ENCODE results near the gene CTSO. TPM values are rescaled to one million over a fixed set of nuclear protein-coding genes. Genes with fewer than 3 reads are reported as not detected.

CTSO gene
- total RNA-seq, 1 experiment from 2014 or later = 0.57 TPM

DNA sequence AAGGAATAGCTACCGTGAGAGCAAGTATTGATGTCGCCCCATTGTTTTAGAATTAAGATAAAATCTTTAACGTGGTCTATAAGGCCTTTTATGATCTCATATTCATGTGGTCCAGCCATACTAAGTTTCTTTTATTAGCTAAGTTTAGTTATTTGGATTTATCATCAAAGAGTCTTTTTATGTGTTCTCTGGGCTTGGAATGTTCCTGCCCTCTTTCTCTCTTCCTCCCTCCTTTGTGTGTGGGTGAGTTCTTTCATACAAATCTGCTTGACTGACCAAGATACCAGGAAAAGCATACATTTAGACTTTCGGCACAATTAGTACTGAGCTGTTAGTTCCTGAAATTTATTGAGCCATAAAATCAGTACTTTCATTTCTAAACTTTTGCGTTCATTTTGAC lies 38.9 kb downstream of the CTSO start:
- Histone ChIP-seq H3K9ac (ENCODE audit: low read length) (no peak overlapping the region), H3K9me2 (ENCODE audit: insufficient read depth) (no peaks in the 10 kb centered on the region; the same call in 1 of the 2 replicates), H3K4me1 (ENCODE audit: control insufficient read depth in 1 of 2, insufficient read depth in 2 of 2, low read length in 2 of 2) (no peaks in the 10 kb centered on the region), H3K9me3 (ENCODE audit: control insufficient read depth in 1 of 2, insufficient read depth in 1 of 2, low read depth in 1 of 2, low read length in 2 of 2) (no peaks in the 10 kb centered on the region), H3K36me3 (ENCODE audit: control insufficient read depth in 1 of 2, insufficient read depth in 2 of 2, low read length in 2 of 2) (no peaks in the 10 kb centered on the region), H3K27me3 (ENCODE audit: insufficient read depth, low read length) (no peaks in the 10 kb centered on the region), H2AFZ (ENCODE audit: low read depth, low read length, poor library complexity, severe bottlenecking) (peak overlapping the region; percentile 17), H3K4me3 (replicated peaks in 1 of 2; ENCODE audit: low read depth in 1 of 2, low read length in 2 of 2) (no peak overlapping the region), H4K20me1 (ENCODE audit: insufficient read depth) (no peaks in the 10 kb centered on the region; the same call in 1 of the 2 replicates), H3K27ac (ENCODE audit: low read depth, low read length) (no peak overlapping the region), H3K79me2 (ENCODE audit: insufficient read depth, low read length) (no peaks in the 10 kb centered on the region), H3K4me2 (ENCODE audit: low read length) (no peak overlapping the region)
- RAD21 ChIA-PET (ENCODE audit: low non-redundant PET in 1 of 2, low total read pairs in 2 of 2, uncharacterized antibody in 2 of 2, unreplicated experiment in 2 of 2) = no interaction called here
- DNase-seq (ENCODE audit: low read depth, low spot score) (no peak), ATAC-seq (no peak)
- no TSS peak for BruUV-seq (replicated peaks)
- CTCF ChIA-PET = no interaction called here
- TF ChIP-seq CEBPB (IDR thresholded peaks at IDR 0.05; ENCODE audit: low read depth) = no peak
- TF ChIP-seq TCF7L2 (IDR thresholded peaks at IDR 0.05; ENCODE audit: borderline replicate concordance, extremely low read depth, insufficient read depth, insufficient read length) = no peak
- no peak for TF ChIP-seq SP1 (IDR thresholded peaks at IDR 0.05; ENCODE audit: low read depth)
- TF ChIP-seq ZNF274 (IDR thresholded peaks at IDR 0.05; ENCODE audit: low read depth, low read length) = no peak
- TF ChIP-seq MAX (IDR thresholded peaks at IDR 0.05) = no peak
- no peak for TF ChIP-seq ZFX (IDR thresholded peaks at IDR 0.05)
- POLR2A ChIA-PET = no interaction called here
- intact Hi-C loops (cut with micrococcal nuclease) = no loop called here

GRCh38 chr4:155911905-155912304 lies 41.8 kb downstream of the CTSO start:
- Histone ChIP-seq H4K20me1 (ENCODE audit: insufficient read depth) (no peaks in the 10 kb centered on the region; the same call in 1 of the 2 replicates), H3K9ac (ENCODE audit: low read length) (no peak overlapping the region), H3K9me2 (ENCODE audit: insufficient read depth) (no peaks in the 10 kb centered on the region; the same call in 1 of the 2 replicates), H3K9me3 (ENCODE audit: control insufficient read depth in 1 of 2, insufficient read depth in 1 of 2, low read depth in 1 of 2, low read length in 2 of 2) (no peaks in the 10 kb centered on the region), H3K4me3 (replicated peaks in 1 of 2; ENCODE audit: low read depth in 1 of 2, low read length in 2 of 2) (no peak overlapping the region), H3K79me2 (ENCODE audit: insufficient read depth, low read length) (no peaks in the 10 kb centered on the region), H3K36me3 (ENCODE audit: control insufficient read depth in 1 of 2, insufficient read depth in 2 of 2, low read length in 2 of 2) (no peaks in the 10 kb centered on the region), H3K27me3 (ENCODE audit: insufficient read depth, low read length) (no peaks in the 10 kb centered on the region), H3K27ac (ENCODE audit: low read depth, low read length) (no peak overlapping the region), H3K4me1 (ENCODE audit: control insufficient read depth in 1 of 2, insufficient read depth in 2 of 2, low read length in 2 of 2) (no peaks in the 10 kb centered on the region), H2AFZ (ENCODE audit: low read depth, low read length, poor library complexity, severe bottlenecking) (no peak overlapping the region), H3K4me2 (ENCODE audit: low read length) (no peak overlapping the region)
- ChIA-PET POLR2A (no interaction called here), RAD21 (ENCODE audit: low non-redundant PET in 1 of 2, low total read pairs in 2 of 2, uncharacterized antibody in 2 of 2, unreplicated experiment in 2 of 2) (no interaction called here), CTCF (no interaction called here)
- BruUV-seq (replicated peaks) = no TSS peak
- DNase-seq (ENCODE audit: low read depth, low spot score) = no peak
- no peak for ATAC-seq
- intact Hi-C loops (cut with micrococcal nuclease) = no loop called here
- no peak for TF ChIP-seq YY1 (IDR thresholded peaks at IDR 0.05; ENCODE audit: extremely low read depth, insufficient replicate concordance, low read depth, low read length)
- no peak for TF ChIP-seq ZNF274 (IDR thresholded peaks at IDR 0.05; ENCODE audit: low read depth, low read length)
- TF ChIP-seq TCF7L2 (IDR thresholded peaks at IDR 0.05; ENCODE audit: borderline replicate concordance, extremely low read depth, insufficient read depth, insufficient read length) = no peak
- TF ChIP-seq POLR2AphosphoS5 (IDR thresholded peaks at IDR 0.05; ENCODE audit: low read depth, low read length) = no peak
- no peak for TF ChIP-seq SRF (IDR thresholded peaks at IDR 0.05; ENCODE audit: low read depth)
- no peak for TF ChIP-seq CEBPB (IDR thresholded peaks at IDR 0.05; ENCODE audit: low read depth)
- TF ChIP-seq ZBTB33 (IDR thresholded peaks at IDR 0.05; ENCODE audit: extremely low read depth, insufficient replicate concordance, low read length) = no peak
- no peak for TF ChIP-seq POLR2A (IDR thresholded peaks at IDR 0.05; ENCODE audit: borderline replicate concordance, extremely low read depth, insufficient read depth, insufficient read length)
- no peak for TF ChIP-seq ZFX (IDR thresholded peaks at IDR 0.05)
- no peak for TF ChIP-seq EZH2phosphoT487 (IDR thresholded peaks at IDR 0.05; ENCODE audit: borderline replicate concordance)
- no peak for TF ChIP-seq MAX (IDR thresholded peaks at IDR 0.05)
- TF ChIP-seq, protein P1, sequence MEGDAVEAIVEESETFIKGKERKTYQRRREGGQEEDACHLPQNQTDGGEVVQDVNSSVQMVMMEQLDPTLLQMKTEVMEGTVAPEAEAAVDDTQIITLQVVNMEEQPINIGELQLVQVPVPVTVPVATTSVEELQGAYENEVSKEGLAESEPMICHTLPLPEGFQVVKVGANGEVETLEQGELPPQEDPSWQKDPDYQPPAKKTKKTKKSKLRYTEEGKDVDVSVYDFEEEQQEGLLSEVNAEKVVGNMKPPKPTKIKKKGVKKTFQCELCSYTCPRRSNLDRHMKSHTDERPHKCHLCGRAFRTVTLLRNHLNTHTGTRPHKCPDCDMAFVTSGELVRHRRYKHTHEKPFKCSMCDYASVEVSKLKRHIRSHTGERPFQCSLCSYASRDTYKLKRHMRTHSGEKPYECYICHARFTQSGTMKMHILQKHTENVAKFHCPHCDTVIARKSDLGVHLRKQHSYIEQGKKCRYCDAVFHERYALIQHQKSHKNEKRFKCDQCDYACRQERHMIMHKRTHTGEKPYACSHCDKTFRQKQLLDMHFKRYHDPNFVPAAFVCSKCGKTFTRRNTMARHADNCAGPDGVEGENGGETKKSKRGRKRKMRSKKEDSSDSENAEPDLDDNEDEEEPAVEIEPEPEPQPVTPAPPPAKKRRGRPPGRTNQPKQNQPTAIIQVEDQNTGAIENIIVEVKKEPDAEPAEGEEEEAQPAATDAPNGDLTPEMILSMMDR (IDR thresholded peaks at IDR 0.05 in 2 of 3, conservative IDR thresholded peaks at IDR 0.05 in 1 of 3; ENCODE audit: borderline replicate concordance in 1 of 3, insufficient read depth in 1 of 3, low read depth in 2 of 3, low read length in 2 of 3) = no peak
- TF ChIP-seq SIN3A (IDR thresholded peaks at IDR 0.05; ENCODE audit: low read depth) = no peak
- TF ChIP-seq EZH2 (IDR thresholded peaks at IDR 0.05) = no peak
- TF ChIP-seq CBX3 (IDR thresholded peaks at IDR 0.05; ENCODE audit: low read depth) = no peak
- no peak for TF ChIP-seq EGR1 (IDR thresholded peaks at IDR 0.05; ENCODE audit: low read depth)
- TF ChIP-seq SP1 (IDR thresholded peaks at IDR 0.05; ENCODE audit: low read depth) = no peak

All from HCT116 (cell line).